H1 (cell line): Measurements from ENCODE around the gene TNF. TPM values are rescaled to one million over a fixed set of nuclear protein-coding genes. Genes with fewer than 3 reads are reported as not detected.

Experiments used
- CTCF ChIA-PET: fragments of 300-600 bp; sonication (Branson Sonifier 250); formaldehyde crosslinking; loops from one replicate; lab custom pipeline; 2021; ENCODE audit not compliant: partially characterized antibody; lab: Charles Lee
- POLR2A ChIA-PET: fragments of 300-600 bp; sonication (Branson Sonifier 250); formaldehyde crosslinking; loops from one replicate; lab custom pipeline; 2021; ENCODE audit warnings: inconsistent platforms; ENCODE audit not compliant: partially characterized antibody; lab: Charles Lee
- DNase-seq, 2 experiments: peaks; one replicate each; pipeline versions ENCODE4 v3.0.0 to v3.0.0-alpha.2; 2010 to 2022; ENCODE audit warnings: low spot score in 2 of 2, low read depth in 1 of 2, mixed read lengths in 1 of 2
- FAIRE-seq: peaks from 2 replicates; lab custom pipeline; 2011; peaks lifted over from hg19 to GRCh38; lab: Jason Lieb, UNC
- H2AFZ ChIP-seq: 2 replicates; pipeline ENCODE4 v1.8.1; 2012; ENCODE audit warnings: low read length, inconsistent platforms
- H2AK5ac ChIP-seq: 2 replicates; pipeline ENCODE4 v1.6.1; 2013; ENCODE audit warnings: low read depth, low read length
- H2BK120ac ChIP-seq: replicated peaks from 2 replicates; pipeline ENCODE3; 2013; ENCODE audit warnings: low read depth, low read length, inconsistent platforms
- H2BK12ac ChIP-seq: 2 replicates; pipeline ENCODE4 v1.6.1; 2013; ENCODE audit warnings: low read depth, low read length
- H2BK15ac ChIP-seq: 2 replicates; pipeline ENCODE4 v1.6.1; 2013; ENCODE audit warnings: low read length
- H2BK20ac ChIP-seq: 2 replicates; pipeline ENCODE4 v1.6.1; 2013; ENCODE audit warnings: low read length
- H2BK5ac ChIP-seq: 2 replicates; pipeline ENCODE4 v1.6.1; 2013; ENCODE audit warnings: low read depth, low read length
- H3K14ac ChIP-seq: 2 replicates; pipeline ENCODE4 v1.6.1; 2013; ENCODE audit warnings: inconsistent platforms; ENCODE audit not compliant: insufficient read length
- H3K18ac ChIP-seq: 2 replicates; pipeline ENCODE4 v1.6.1; 2013; ENCODE audit warnings: low read length; ENCODE audit errors: extremely low read depth
- H3K23ac ChIP-seq: 2 replicates; pipeline ENCODE4 v1.6.1; 2013; ENCODE audit warnings: inconsistent platforms; ENCODE audit not compliant: insufficient read length
- H3K23me2 ChIP-seq: 2 replicates; pipeline ENCODE4 v1.6.1; 2013; ENCODE audit warnings: low read depth, low read length
- H3K27ac ChIP-seq: 2 replicates; pipeline ENCODE4 v1.6.1; 2011; ENCODE audit warnings: low read depth, low read length, inconsistent platforms
- H3K27me3 ChIP-seq, 4 experiments: replicated peaks in 1 of 4; 1 replicate in 1 of 4; 2 replicates in 3 of 4; pipeline versions ENCODE4 v1.6.1 to v1.8.1; 2011 to 2013; ENCODE audit warnings: low read length in 3 of 4, mild to moderate bottlenecking in 3 of 4, inconsistent platforms in 2 of 4, mixed read lengths in 2 of 4, moderate library complexity in 1 of 4; ENCODE audit not compliant: control insufficient read depth in 3 of 4, insufficient read depth in 3 of 4; ENCODE audit errors: extremely low read depth in 1 of 4
- H3K36me3 ChIP-seq, 4 experiments: 2 replicates each; pipeline versions ENCODE4 v1.6.1 to v1.8.1; 2011 to 2013; ENCODE audit warnings: mild to moderate bottlenecking in 4 of 4, low read length in 3 of 4, moderate library complexity in 2 of 4, control low read depth in 1 of 4, inconsistent platforms in 1 of 4; ENCODE audit not compliant: insufficient read depth in 4 of 4, control insufficient read depth in 2 of 4
- H3K4ac ChIP-seq: replicated peaks from 2 replicates; pipeline ENCODE3; 2013; ENCODE audit warnings: low read length, low read depth, mixed read lengths, inconsistent platforms; ENCODE audit not compliant: insufficient read length
- H3K4me1 ChIP-seq, 4 experiments: replicated peaks in 1 of 4; 1 replicate in 1 of 4; 2 replicates in 3 of 4; pipeline versions ENCODE4 v1.6.1 to v1.8.1; 2011 to 2013; ENCODE audit warnings: low read length in 3 of 4, inconsistent platforms in 2 of 4, mixed read lengths in 1 of 4; ENCODE audit not compliant: insufficient read depth in 4 of 4, control insufficient read depth in 3 of 4
- H3K4me2 ChIP-seq, 2 experiments: 2 replicates each; pipeline versions ENCODE4 v1.6.1 to v1.8.1; 2011 to 2013; ENCODE audit warnings: low read depth in 2 of 2, low read length in 2 of 2, control low read depth in 1 of 2, inconsistent platforms in 1 of 2, mild to moderate bottlenecking in 1 of 2; ENCODE audit not compliant: insufficient read depth in 1 of 2
- H3K4me3 ChIP-seq, 4 experiments: fragments of 200-600, 300-600 bp in 1 of 4; sonication (generic), shearing (Covaris generic), sonication (Bioruptor Twin) in 1 of 4; 2 replicates each; pipeline versions ENCODE4 v1.5.1 to v1.8.1; 2011 to 2016; ENCODE audit warnings: low read length in 4 of 4, low read depth in 3 of 4, control low read depth in 2 of 4, inconsistent platforms in 2 of 4, mild to moderate bottlenecking in 2 of 4, mixed read lengths in 1 of 4, moderate library complexity in 1 of 4; ENCODE audit not compliant: insufficient read depth in 2 of 4; ENCODE audit errors: extremely low read depth in 1 of 4
- H3K56ac ChIP-seq: replicated peaks from 2 replicates; pipeline ENCODE3; 2013; ENCODE audit warnings: low read depth, mild to moderate bottlenecking, mixed read lengths, low read length, inconsistent platforms; ENCODE audit not compliant: insufficient read length
- H3K79me1 ChIP-seq: 2 replicates; pipeline ENCODE4 v1.6.1; 2013; ENCODE audit warnings: low read depth, low read length, control low read depth
- H3K79me2 ChIP-seq, 2 experiments: 2 replicates each; pipeline versions ENCODE4 v1.6.1 to v1.8.1; 2012 to 2013; ENCODE audit warnings: low read length in 2 of 2, mild to moderate bottlenecking in 2 of 2, inconsistent platforms in 1 of 2; ENCODE audit not compliant: insufficient read depth in 2 of 2, control insufficient read depth in 1 of 2
- H3K9ac ChIP-seq, 4 experiments: replicated peaks in 1 of 4; 1 replicate in 1 of 4; 2 replicates in 3 of 4; pipeline versions ENCODE4 v1.6.1 to v1.8.1; 2011 to 2013; ENCODE audit warnings: low read depth in 3 of 4, low read length in 3 of 4, control low read depth in 2 of 4, mild to moderate bottlenecking in 2 of 4, moderate library complexity in 2 of 4, inconsistent platforms in 1 of 4; ENCODE audit errors: extremely low read depth in 1 of 4
- H3K9me3 ChIP-seq, 2 experiments: 2 replicates each; pipeline versions ENCODE4 v1.6.1 to v1.8.1; 2012 to 2013; ENCODE audit warnings: mild to moderate bottlenecking in 2 of 2, moderate library complexity in 2 of 2, control low read depth in 1 of 2, inconsistent platforms in 1 of 2, low read depth in 1 of 2, low read length in 1 of 2, mixed read lengths in 1 of 2; ENCODE audit not compliant: insufficient read depth in 2 of 2
- H4K20me1 ChIP-seq, 2 experiments: replicated peaks in 1 of 2; 2 replicates each; pipeline versions ENCODE3 to v1.8.1; 2011 to 2013; ENCODE audit warnings: inconsistent platforms in 2 of 2, low read length in 2 of 2, mild to moderate bottlenecking in 1 of 2; ENCODE audit not compliant: insufficient read depth in 2 of 2, control insufficient read depth in 1 of 2
- H4K5ac ChIP-seq: 2 replicates; pipeline ENCODE4 v1.6.1; 2013; ENCODE audit warnings: low read length, low read depth, mixed read lengths, inconsistent platforms; ENCODE audit not compliant: insufficient read length
- H4K8ac ChIP-seq: 2 replicates; pipeline ENCODE4 v1.8.0; 2013; ENCODE audit warnings: mild to moderate bottlenecking, moderate library complexity, low read length, inconsistent platforms; ENCODE audit not compliant: insufficient read depth; ENCODE audit errors: extremely low read depth
- H4K91ac ChIP-seq: replicated peaks from 2 replicates; pipeline ENCODE3; 2013; ENCODE audit warnings: low read length, mixed read lengths, inconsistent platforms; ENCODE audit not compliant: insufficient read length
- CHD1 ChIP-seq: IDR thresholded peaks from 2 replicates; pipeline ENCODE4 v1.6.1; 2012; ENCODE audit warnings: low read depth, low read length, improper control_type of control experiment
- GABPA ChIP-seq: IDR thresholded peaks from 2 replicates; pipeline ENCODE4 v1.6.1; 2011; ENCODE audit warnings: mild to moderate bottlenecking, low read length, moderate library complexity, borderline replicate concordance; ENCODE audit not compliant: insufficient read depth
- JUN ChIP-seq: IDR thresholded peaks from 2 replicates; pipeline ENCODE4 v1.6.1; 2011; ENCODE audit warnings: low read depth, mild to moderate bottlenecking, improper control_type of control experiment, low read length
- NRF1 ChIP-seq: IDR thresholded peaks from 2 replicates; pipeline ENCODE4 v1.6.1; 2011; ENCODE audit warnings: mild to moderate bottlenecking, low read depth, low read length, improper control_type of control experiment
- RFX5 ChIP-seq: IDR thresholded peaks from 2 replicates; pipeline ENCODE4 v1.6.1; 2011; ENCODE audit warnings: low read depth, low read length, improper control_type of control experiment, borderline replicate concordance
- RNF2 ChIP-seq: fragments of 200-900, 300-1000 bp; sonication (generic); IDR thresholded peaks from 2 replicates; pipeline ENCODE4 v1.7.1; 2016; ENCODE audit warnings: borderline replicate concordance, low read depth, mild to moderate bottlenecking, antibody characterized with exemption, low read length; ENCODE audit not compliant: poor library complexity, severe bottlenecking; ENCODE audit errors: missing control alignments
- SRF ChIP-seq: IDR thresholded peaks from 2 replicates; pipeline ENCODE4 v1.6.1; 2011; ENCODE audit warnings: mild to moderate bottlenecking, low read depth, low read length, moderate library complexity
- TAF1 ChIP-seq: IDR thresholded peaks from 2 replicates; pipeline ENCODE4 v1.6.1; 2011; ENCODE audit warnings: mild to moderate bottlenecking, low read depth, low read length
- ZNF274 ChIP-seq: IDR thresholded peaks from 2 replicates; pipeline ENCODE4 v1.7.0; 2012; ENCODE audit warnings: low read length, borderline replicate concordance; ENCODE audit errors: extremely low read depth
- WGBS, 2 experiments: shearing (Covaris generic) in 1 of 2; methylation state at CpG; one replicate each; pipeline versions ENCODE4 v1.1.6 to v1.1.7; 2013 to 2015; ENCODE audit warnings: low lambda C conversion rate in 2 of 2, mixed read lengths in 2 of 2, inconsistent platforms in 1 of 2, low coverage in 1 of 2, missing lambda C conversion rate in 1 of 2; ENCODE audit not compliant: insufficient replicate concordance in 2 of 2, insufficient coverage in 1 of 2, insufficient read length in 1 of 2; ENCODE audit errors: extremely low coverage in 1 of 2, missing lambda C conversion rate in 1 of 2; 5-methylcytosine and 5-hydroxymethylcytosine counted together
- polyA plus RNA-seq, 7 experiments: library from polyadenylated mRNA; depleted of rRNA in 3 of 7; stranded (reverse) in 5 of 7; unstranded in 2 of 7; fragments of >200 nt in 5 of 7; fragments of 200-250 nt in 2 of 7; gene quantifications; 1 replicate in 5 of 7; 2 replicates in 1 of 7; 4 replicates in 1 of 7; pipeline versions ENCODE4 v1.2.1 to v1.2.3, GENCODE V29; 2011 to 2013; ENCODE audit warnings: missing spikeins in 2 of 7, mixed read lengths in 2 of 7
- total RNA-seq: library from RNA; stranded (reverse); fragmentation: NEBNext Ultra II Directional; extraction: Animal tissue kit (Norgen Biotek cat#: 25700); gene quantifications from 2 replicates; pipeline ENCODE4 v1.2.1, GENCODE V29; 2021
- TF ChIP-seq, protein P1 (sequence below): IDR thresholded peaks from 2 replicates; pipeline ENCODE4 v1.6.1; 2012; ENCODE audit warnings: inconsistent platforms

Gene TNF
- total and polyA plus RNA-seq, 2 of the 8 experiments (the other 6 are each of a cell fraction or from before 2014, with no cell fraction given) = not detected

DNA sequence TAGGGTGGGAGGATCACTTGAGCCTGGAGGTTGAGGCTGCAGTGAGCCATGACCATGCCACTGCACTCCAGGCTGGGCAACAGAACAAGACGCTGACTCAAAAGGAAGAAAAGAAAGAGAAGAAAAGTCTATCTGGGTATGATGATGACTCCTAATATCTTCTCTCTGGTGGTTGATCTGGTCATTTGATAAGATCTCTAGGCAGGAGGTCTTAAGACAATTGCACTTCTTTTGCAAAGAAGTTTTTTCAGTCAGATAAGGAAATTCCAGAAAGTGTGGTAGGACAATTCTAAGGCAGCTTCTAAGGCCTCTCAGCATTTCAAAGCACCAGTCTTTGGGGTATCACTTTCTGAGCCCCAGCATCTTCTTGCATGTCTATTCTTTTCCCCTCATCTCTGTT is 32.0 kb downstream of the TNF start:
- H3K79me2 ChIP-seq = no peaks in the 10 kb centered on the region
- no peak overlapping the region for H4K5ac ChIP-seq
- no peaks in the 10 kb centered on the region for H4K20me1 ChIP-seq
- H2BK12ac ChIP-seq = no peak overlapping the region
- DNase-seq (no peak), FAIRE-seq (no peak)
- no peak overlapping the region for H3K4ac ChIP-seq
- 58% methylated on average over 1 of the region's 1 CpG; no CpG with 5 or more reads in 1 of the 2 experiments for WGBS, 2 experiments
- H3K23ac ChIP-seq = no peak overlapping the region
- POLR2A ChIA-PET = interaction anchor here (1.3 to 1.5 kb wide), 5 partner anchors 11 to 32 kb away, joined by 3 to 5 read pairs (median 3); no protein-coding TSS in a partner anchor
- CTCF ChIA-PET = interaction anchor here (0.6 to 21.1 kb wide), 7 partner anchors 8 to 84 kb away, joined by 3 to 613 read pairs (median 6); partner anchors contain the start of genes AIF1, ATP6V1G2, DDX39B and NFKBIL1
- no peak overlapping the region for H3K14ac ChIP-seq
- H2BK15ac ChIP-seq = no peak overlapping the region
- no peaks in the 10 kb centered on the region for H3K36me3 ChIP-seq
- no peak overlapping the region for H4K91ac ChIP-seq
- H2AFZ ChIP-seq = no peak overlapping the region
- no peak overlapping the region for H2BK20ac ChIP-seq
- H3K79me1 ChIP-seq = no peaks in the 10 kb centered on the region
- no peak overlapping the region for H2AK5ac ChIP-seq
- H3K23me2 ChIP-seq = no peaks in the 10 kb centered on the region
- H3K18ac ChIP-seq = no peak overlapping the region
- H3K4me3 ChIP-seq = no peak overlapping the region
- H2BK120ac ChIP-seq = no peak overlapping the region
- TF ChIP-seq ZNF274 (no peak), NRF1 (no peak), TAF1 (no peak), JUN (no peak), SRF (no peak), CHD1 (no peak), RNF2 (no peak), GABPA (no peak), RFX5 (no peak)
- TF ChIP-seq, protein P1, sequence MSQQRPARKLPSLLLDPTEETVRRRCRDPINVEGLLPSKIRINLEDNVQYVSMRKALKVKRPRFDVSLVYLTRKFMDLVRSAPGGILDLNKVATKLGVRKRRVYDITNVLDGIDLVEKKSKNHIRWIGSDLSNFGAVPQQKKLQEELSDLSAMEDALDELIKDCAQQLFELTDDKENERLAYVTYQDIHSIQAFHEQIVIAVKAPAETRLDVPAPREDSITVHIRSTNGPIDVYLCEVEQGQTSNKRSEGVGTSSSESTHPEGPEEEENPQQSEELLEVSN = no peak
- no peaks in the 10 kb centered on the region for H3K4me1 ChIP-seq
- H3K9me3 ChIP-seq = no peaks in the 10 kb centered on the region
- H3K4me2 ChIP-seq = no peak overlapping the region
- no peak overlapping the region for H2BK5ac ChIP-seq
- no peak overlapping the region for H3K9ac ChIP-seq
- H3K27me3 ChIP-seq = no peaks in the 10 kb centered on the region; a peak in 1 of 7 replicates
- no peak overlapping the region for H3K56ac ChIP-seq
- no peak overlapping the region for H4K8ac ChIP-seq
- H3K27ac ChIP-seq = no peak overlapping the region
